H1 (cell line): Measurements from ENCODE around the gene NUP98. TPM values are rescaled to one million over a fixed set of nuclear protein-coding genes. Genes with fewer than 3 reads are reported as not detected.

Source experiments
- CTCF ChIA-PET: fragments of 300-600 bp; sonication (Branson Sonifier 250); formaldehyde crosslinking; loops from one replicate; lab custom pipeline; 2021; ENCODE audit not compliant: partially characterized antibody; lab: Charles Lee
- POLR2A ChIA-PET: fragments of 300-600 bp; sonication (Branson Sonifier 250); formaldehyde crosslinking; loops from one replicate; lab custom pipeline; 2021; ENCODE audit warnings: inconsistent platforms; ENCODE audit not compliant: partially characterized antibody; lab: Charles Lee
- DNase-seq, 2 experiments: peaks; one replicate each; pipeline versions ENCODE4 v3.0.0 to v3.0.0-alpha.2; 2010 to 2022; ENCODE audit warnings: low spot score in 2 of 2, low read depth in 1 of 2, mixed read lengths in 1 of 2
- FAIRE-seq: peaks from 2 replicates; lab custom pipeline; 2011; peaks lifted over from hg19 to GRCh38; lab: Jason Lieb, UNC
- H2AFZ ChIP-seq: 2 replicates; pipeline ENCODE4 v1.8.1; 2012; ENCODE audit warnings: low read length, inconsistent platforms
- H2AK5ac ChIP-seq: 2 replicates; pipeline ENCODE4 v1.6.1; 2013; ENCODE audit warnings: low read depth, low read length
- H2BK120ac ChIP-seq: replicated peaks from 2 replicates; pipeline ENCODE3; 2013; ENCODE audit warnings: low read depth, low read length, inconsistent platforms
- H2BK12ac ChIP-seq: 2 replicates; pipeline ENCODE4 v1.6.1; 2013; ENCODE audit warnings: low read depth, low read length
- H2BK15ac ChIP-seq: 2 replicates; pipeline ENCODE4 v1.6.1; 2013; ENCODE audit warnings: low read length
- H2BK20ac ChIP-seq: 2 replicates; pipeline ENCODE4 v1.6.1; 2013; ENCODE audit warnings: low read length
- H2BK5ac ChIP-seq: 2 replicates; pipeline ENCODE4 v1.6.1; 2013; ENCODE audit warnings: low read depth, low read length
- H3K14ac ChIP-seq: 2 replicates; pipeline ENCODE4 v1.6.1; 2013; ENCODE audit warnings: inconsistent platforms; ENCODE audit not compliant: insufficient read length
- H3K18ac ChIP-seq: 2 replicates; pipeline ENCODE4 v1.6.1; 2013; ENCODE audit warnings: low read length; ENCODE audit errors: extremely low read depth
- H3K23ac ChIP-seq: 2 replicates; pipeline ENCODE4 v1.6.1; 2013; ENCODE audit warnings: inconsistent platforms; ENCODE audit not compliant: insufficient read length
- H3K23me2 ChIP-seq: 2 replicates; pipeline ENCODE4 v1.6.1; 2013; ENCODE audit warnings: low read depth, low read length
- H3K27ac ChIP-seq: 2 replicates; pipeline ENCODE4 v1.6.1; 2011; ENCODE audit warnings: low read depth, low read length, inconsistent platforms
- H3K27me3 ChIP-seq, 4 experiments: replicated peaks in 1 of 4; 1 replicate in 1 of 4; 2 replicates in 3 of 4; pipeline versions ENCODE4 v1.6.1 to v1.8.1; 2011 to 2013; ENCODE audit warnings: low read length in 3 of 4, mild to moderate bottlenecking in 3 of 4, inconsistent platforms in 2 of 4, mixed read lengths in 2 of 4, moderate library complexity in 1 of 4; ENCODE audit not compliant: control insufficient read depth in 3 of 4, insufficient read depth in 3 of 4; ENCODE audit errors: extremely low read depth in 1 of 4
- H3K36me3 ChIP-seq, 4 experiments: 2 replicates each; pipeline versions ENCODE4 v1.6.1 to v1.8.1; 2011 to 2013; ENCODE audit warnings: mild to moderate bottlenecking in 4 of 4, low read length in 3 of 4, moderate library complexity in 2 of 4, control low read depth in 1 of 4, inconsistent platforms in 1 of 4; ENCODE audit not compliant: insufficient read depth in 4 of 4, control insufficient read depth in 2 of 4
- H3K4ac ChIP-seq: replicated peaks from 2 replicates; pipeline ENCODE3; 2013; ENCODE audit warnings: low read length, low read depth, mixed read lengths, inconsistent platforms; ENCODE audit not compliant: insufficient read length
- H3K4me1 ChIP-seq, 4 experiments: replicated peaks in 1 of 4; 1 replicate in 1 of 4; 2 replicates in 3 of 4; pipeline versions ENCODE4 v1.6.1 to v1.8.1; 2011 to 2013; ENCODE audit warnings: low read length in 3 of 4, inconsistent platforms in 2 of 4, mixed read lengths in 1 of 4; ENCODE audit not compliant: insufficient read depth in 4 of 4, control insufficient read depth in 3 of 4
- H3K4me2 ChIP-seq, 2 experiments: 2 replicates each; pipeline versions ENCODE4 v1.6.1 to v1.8.1; 2011 to 2013; ENCODE audit warnings: low read depth in 2 of 2, low read length in 2 of 2, control low read depth in 1 of 2, inconsistent platforms in 1 of 2, mild to moderate bottlenecking in 1 of 2; ENCODE audit not compliant: insufficient read depth in 1 of 2
- H3K4me3 ChIP-seq, 4 experiments: fragments of 200-600, 300-600 bp in 1 of 4; sonication (generic), shearing (Covaris generic), sonication (Bioruptor Twin) in 1 of 4; 2 replicates each; pipeline versions ENCODE4 v1.5.1 to v1.8.1; 2011 to 2016; ENCODE audit warnings: low read length in 4 of 4, low read depth in 3 of 4, control low read depth in 2 of 4, inconsistent platforms in 2 of 4, mild to moderate bottlenecking in 2 of 4, mixed read lengths in 1 of 4, moderate library complexity in 1 of 4; ENCODE audit not compliant: insufficient read depth in 2 of 4; ENCODE audit errors: extremely low read depth in 1 of 4
- H3K56ac ChIP-seq: replicated peaks from 2 replicates; pipeline ENCODE3; 2013; ENCODE audit warnings: low read depth, mild to moderate bottlenecking, mixed read lengths, low read length, inconsistent platforms; ENCODE audit not compliant: insufficient read length
- H3K79me1 ChIP-seq: 2 replicates; pipeline ENCODE4 v1.6.1; 2013; ENCODE audit warnings: low read depth, low read length, control low read depth
- H3K79me2 ChIP-seq, 2 experiments: 2 replicates each; pipeline versions ENCODE4 v1.6.1 to v1.8.1; 2012 to 2013; ENCODE audit warnings: low read length in 2 of 2, mild to moderate bottlenecking in 2 of 2, inconsistent platforms in 1 of 2; ENCODE audit not compliant: insufficient read depth in 2 of 2, control insufficient read depth in 1 of 2
- H3K9ac ChIP-seq, 4 experiments: replicated peaks in 1 of 4; 1 replicate in 1 of 4; 2 replicates in 3 of 4; pipeline versions ENCODE4 v1.6.1 to v1.8.1; 2011 to 2013; ENCODE audit warnings: low read depth in 3 of 4, low read length in 3 of 4, control low read depth in 2 of 4, mild to moderate bottlenecking in 2 of 4, moderate library complexity in 2 of 4, inconsistent platforms in 1 of 4; ENCODE audit errors: extremely low read depth in 1 of 4
- H3K9me3 ChIP-seq, 2 experiments: 2 replicates each; pipeline versions ENCODE4 v1.6.1 to v1.8.1; 2012 to 2013; ENCODE audit warnings: mild to moderate bottlenecking in 2 of 2, moderate library complexity in 2 of 2, control low read depth in 1 of 2, inconsistent platforms in 1 of 2, low read depth in 1 of 2, low read length in 1 of 2, mixed read lengths in 1 of 2; ENCODE audit not compliant: insufficient read depth in 2 of 2
- H4K20me1 ChIP-seq, 2 experiments: replicated peaks in 1 of 2; 2 replicates each; pipeline versions ENCODE3 to v1.8.1; 2011 to 2013; ENCODE audit warnings: inconsistent platforms in 2 of 2, low read length in 2 of 2, mild to moderate bottlenecking in 1 of 2; ENCODE audit not compliant: insufficient read depth in 2 of 2, control insufficient read depth in 1 of 2
- H4K5ac ChIP-seq: 2 replicates; pipeline ENCODE4 v1.6.1; 2013; ENCODE audit warnings: low read length, low read depth, mixed read lengths, inconsistent platforms; ENCODE audit not compliant: insufficient read length
- H4K8ac ChIP-seq: 2 replicates; pipeline ENCODE4 v1.8.0; 2013; ENCODE audit warnings: mild to moderate bottlenecking, moderate library complexity, low read length, inconsistent platforms; ENCODE audit not compliant: insufficient read depth; ENCODE audit errors: extremely low read depth
- H4K91ac ChIP-seq: replicated peaks from 2 replicates; pipeline ENCODE3; 2013; ENCODE audit warnings: low read length, mixed read lengths, inconsistent platforms; ENCODE audit not compliant: insufficient read length
- EGR1 ChIP-seq: IDR thresholded peaks from 2 replicates; pipeline ENCODE4 v1.6.1; 2011; ENCODE audit warnings: low read depth, low read length, borderline replicate concordance
- HDAC2 ChIP-seq, 2 experiments: fragments of 300-600 bp in 1 of 2; sonication (generic) in 1 of 2; IDR thresholded peaks; 2 replicates each; pipeline ENCODE4 v1.6.1; 2011 to 2012; ENCODE audit warnings: low read depth in 2 of 2, low read length in 2 of 2, mild to moderate bottlenecking in 2 of 2, moderate library complexity in 2 of 2, borderline replicate concordance in 1 of 2, inconsistent platforms in 1 of 2
- JUN ChIP-seq: IDR thresholded peaks from 2 replicates; pipeline ENCODE4 v1.6.1; 2011; ENCODE audit warnings: low read depth, mild to moderate bottlenecking, improper control_type of control experiment, low read length
- KDM4A ChIP-seq: IDR thresholded peaks from one replicate; pipeline ENCODE4 v1.7.1; 2012; ENCODE audit warnings: low read depth, mild to moderate bottlenecking, moderate library complexity, low read length, inconsistent platforms; ENCODE audit not compliant: severe bottlenecking
- RBBP5 ChIP-seq: IDR thresholded peaks from 2 replicates; pipeline ENCODE4 v1.7.1; 2012; ENCODE audit warnings: low read depth, mild to moderate bottlenecking, inconsistent platforms, low read length, moderate library complexity, borderline replicate concordance
- TAF7 ChIP-seq: optimal IDR thresholded peaks from 2 replicates; pipeline ENCODE3; 2011; ENCODE audit warnings: low read depth, mild to moderate bottlenecking, inconsistent platforms, low read length, moderate library complexity, borderline replicate concordance
- WGBS, 2 experiments: shearing (Covaris generic) in 1 of 2; methylation state at CpG; one replicate each; pipeline versions ENCODE4 v1.1.6 to v1.1.7; 2013 to 2015; ENCODE audit warnings: low lambda C conversion rate in 2 of 2, mixed read lengths in 2 of 2, inconsistent platforms in 1 of 2, low coverage in 1 of 2, missing lambda C conversion rate in 1 of 2; ENCODE audit not compliant: insufficient replicate concordance in 2 of 2, insufficient coverage in 1 of 2, insufficient read length in 1 of 2; ENCODE audit errors: extremely low coverage in 1 of 2, missing lambda C conversion rate in 1 of 2; 5-methylcytosine and 5-hydroxymethylcytosine counted together
- polyA plus RNA-seq, 7 experiments: library from polyadenylated mRNA; depleted of rRNA in 3 of 7; stranded (reverse) in 5 of 7; unstranded in 2 of 7; fragments of >200 nt in 5 of 7; fragments of 200-250 nt in 2 of 7; gene quantifications; 1 replicate in 5 of 7; 2 replicates in 1 of 7; 4 replicates in 1 of 7; pipeline versions ENCODE4 v1.2.1 to v1.2.3, GENCODE V29; 2011 to 2013; ENCODE audit warnings: missing spikeins in 2 of 7, mixed read lengths in 2 of 7
- total RNA-seq: library from RNA; stranded (reverse); fragmentation: NEBNext Ultra II Directional; extraction: Animal tissue kit (Norgen Biotek cat#: 25700); gene quantifications from 2 replicates; pipeline ENCODE4 v1.2.1, GENCODE V29; 2021

The NUP98 gene
- total and polyA plus RNA-seq, 2 of the 8 experiments (the other 6 are each of a cell fraction or from before 2014, with no cell fraction given), result 98.6 to 261 TPM

DNA sequence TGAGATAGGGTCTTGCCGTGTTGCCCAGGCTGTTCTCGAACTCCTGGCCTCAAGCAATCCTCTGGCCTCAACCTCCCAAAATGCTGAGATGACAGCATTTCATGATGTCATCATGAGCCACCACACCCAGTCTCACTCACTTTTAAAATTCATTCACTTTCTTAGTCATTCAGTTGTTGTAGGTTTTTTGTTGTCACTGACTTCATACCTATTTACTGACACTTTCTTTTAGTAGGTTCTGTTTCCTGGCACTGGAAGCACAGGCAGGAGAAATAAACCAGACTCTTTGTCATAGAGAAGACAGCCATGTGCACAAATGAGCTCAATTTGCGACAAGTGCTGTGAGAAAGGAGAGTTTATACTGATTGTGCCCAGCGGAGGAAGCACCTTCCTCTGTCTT is 166.0 kb downstream of the NUP98 start:
- Histone ChIP-seq H3K79me2 (no peaks in the 10 kb centered on the region), H3K4me1 (no peaks in the 10 kb centered on the region), H3K79me1 (no peaks in the 10 kb centered on the region), H3K36me3 (no peaks in the 10 kb centered on the region), H3K18ac (no peak overlapping the region), H3K23ac (no peak overlapping the region), H3K9me3 (no peaks in the 10 kb centered on the region), H4K8ac (no peak overlapping the region), H3K4me2 (no peak overlapping the region), H2BK120ac (no peak overlapping the region), H2AFZ (no peak overlapping the region), H3K4ac (no peak overlapping the region), H3K4me3 (no peak overlapping the region), H2BK15ac (no peak overlapping the region), H4K91ac (no peak overlapping the region), H3K9ac (no peak overlapping the region), H2AK5ac (no peak overlapping the region), H4K5ac (no peak overlapping the region), H2BK20ac (no peak overlapping the region), H4K20me1 (no peaks in the 10 kb centered on the region), H2BK5ac (no peak overlapping the region), H3K23me2 (peaks cover 2% of the 10 kb centered on the region; the same call in 1 of the 2 replicates), H2BK12ac (no peak overlapping the region), H3K27me3 (no peaks in the 10 kb centered on the region), H3K14ac (no peak overlapping the region), H3K27ac (no peak overlapping the region), H3K56ac (no peak overlapping the region)
- ChIA-PET CTCF (interaction anchor here (1.4 to 3.7 kb wide), 3 partner anchors 12 to 22 kb away, joined by 4 to 14 read pairs (median 8); no protein-coding TSS in a partner anchor), POLR2A (interaction anchor here (1.3 kb wide), 1 partner anchor 12 kb away, joined by 6 read pairs; no protein-coding TSS in a partner anchor)
- FAIRE-seq, result no peak
- TF ChIP-seq RBBP5 (no peak), JUN (no peak), HDAC2 (IDR thresholded peaks at IDR 0.05; ENCODE audit: borderline replicate concordance in 1 of 2, low read depth in 2 of 2, low read length in 2 of 2) (no peak), TAF7 (no peak), EGR1 (no peak), KDM4A (no peak)
- WGBS, 2 experiments, result 93% methylated on average over 4 of the region's 4 CpGs; no CpG with 5 or more reads in 1 of the 2 experiments
- DNase-seq, result no peak
